Panc1 (cell line): Measurements from ENCODE around the gene RBMS3.

Experiments used
- CTCF ChIP-seq: fragments of 450-650 bp; IDR thresholded peaks from 2 replicates; pipeline ENCODE4 v1.5.1; 2017; ENCODE audit warnings: mild to moderate bottlenecking
- POLR2AphosphoS5 ChIP-seq: IDR thresholded peaks from 2 replicates; pipeline ENCODE4 v1.6.1; 2012; ENCODE audit warnings: mild to moderate bottlenecking, low read depth, low read length, moderate library complexity
- TCF7L2 ChIP-seq: IDR thresholded peaks from 2 replicates; pipeline ENCODE4 v1.6.1; 2011; ENCODE audit warnings: mild to moderate bottlenecking, low read depth, low read length, inconsistent platforms

- TF ChIP-seq CTCF (no peak), TCF7L2 (no peak), POLR2AphosphoS5 (no peak)
These were observed 364.2 kb downstream of the RBMS3 start for GRCh38 chr3:29644956-29645636.
